Omental fat pad (tissue), 4 donors: Measurements from ENCODE around the gene SMIM3. TPM values are rescaled to one million over a fixed set of nuclear protein-coding genes. Genes with fewer than 3 reads are reported as not detected.

Experiments
- ATAC-seq: fragments of 150-250 bp; one replicate; pipeline ENCODE4 v1.9.1; 2016; ENCODE audit warnings: mild to moderate bottlenecking, moderate library complexity; ENCODE audit not compliant: low FRiP score
- DNase-seq: peaks from one replicate; pipeline ENCODE4 v3.0.0-alpha.2; 2019; ENCODE audit warnings: low spot score
- CTCF ChIP-seq, 3 donors: fragments of 450-650 bp; IDR thresholded peaks; one replicate each; pipeline ENCODE4 v1.5.1; 2016 to 2017; ENCODE audit warnings: antibody characterized with exemption in 3 of 3, mild to moderate bottlenecking in 3 of 3, moderate library complexity in 2 of 3
- total RNA-seq, 4 donors: library from RNA; depleted of rRNA; stranded (reverse); fragments of >200 nt; gene quantifications; one replicate each; pipeline ENCODE4 v1.1.0, GENCODE V29; 2016

The SMIM3 gene
- total RNA-seq, 4 donors from 2014 or later, result 140 to 211 (median 157) TPM

- ATAC-seq (peak; percentile 96), DNase-seq (peak; percentile 90)
- no peak for TF ChIP-seq CTCF (IDR thresholded peaks at IDR 0.05)
Observed at GRCh38 chr5:150758531-150759333, 19.8 kb upstream of the SMIM3 start, which contains the start of gene DCTN4. TSS of gene DCTN4 (minus strand) at chr5:150759017. CDS start at chr5:150758993, 24 bp downstream.

- ATAC-seq (no peak), DNase-seq (no peak)
- TF ChIP-seq CTCF (IDR thresholded peaks at IDR 0.05), result no peak
Observed at GRCh38 chr5:150759334-150759583, 19.3 kb upstream of the SMIM3 start.

- ATAC-seq (no peak), DNase-seq (no peak)
- no peak for TF ChIP-seq CTCF (IDR thresholded peaks at IDR 0.05)
Observed at GRCh38 chr5:150762211-150762610, 16.3 kb upstream of the SMIM3 start.

GRCh38 chr5:150763023-150763769 lies 15.4 kb upstream of the SMIM3 start:
- no peak for TF ChIP-seq CTCF (IDR thresholded peaks at IDR 0.05)
- peak; percentile 80 for DNase-seq
- peak; percentile 56 for ATAC-seq

GRCh38 chr5:150764530-150764929 lies 14.0 kb upstream of the SMIM3 start:
- ATAC-seq, result no peak
- no peak for DNase-seq
- TF ChIP-seq CTCF (IDR thresholded peaks at IDR 0.05), result no peak

GRCh38 chr5:150765011-150765798 lies 13.4 kb upstream of the SMIM3 start:
- DNase-seq (no peak), ATAC-seq (no peak)
- no peak for TF ChIP-seq CTCF (IDR thresholded peaks at IDR 0.05)
